Activated CD4-positive, alpha-beta T cell treated with anti-CD3 and anti-CD28 coated beads for 4 hours (primary cell): ENCODE data around the gene PLEKHA3.
"Not testable (repeated sequence)": the region's sequence is repeated elsewhere in the genome, so short reads cannot be mapped to it uniquely, and the experiment has no call there.

Experiments used
- DNase-seq, 2 donors: peaks; one replicate each; pipeline ENCODE4 v3.0.0-alpha.2; 2020

Gene PLEKHA3

DNA sequence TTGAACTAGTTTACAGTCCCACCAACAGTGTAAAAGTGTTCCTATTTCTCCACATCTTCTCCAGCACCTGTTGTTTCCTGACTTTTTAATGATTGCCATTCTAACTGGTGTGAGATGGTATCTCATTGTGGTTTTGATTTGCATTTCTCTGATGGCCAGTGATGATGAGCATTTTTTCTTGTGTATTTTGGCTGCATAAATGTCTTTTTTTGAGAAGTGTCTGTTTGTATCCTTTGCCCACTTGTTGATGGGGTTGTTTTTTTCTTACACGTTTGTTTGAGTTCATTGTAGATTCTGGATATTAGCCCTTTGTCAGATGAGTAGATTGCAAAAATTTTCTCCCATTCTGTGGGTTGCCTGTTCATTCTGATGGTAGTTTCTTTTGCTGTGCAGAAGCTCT, 45.2 kb downstream of the PLEKHA3 start:
- DNase-seq, result not testable (repeated sequence)

DNA sequence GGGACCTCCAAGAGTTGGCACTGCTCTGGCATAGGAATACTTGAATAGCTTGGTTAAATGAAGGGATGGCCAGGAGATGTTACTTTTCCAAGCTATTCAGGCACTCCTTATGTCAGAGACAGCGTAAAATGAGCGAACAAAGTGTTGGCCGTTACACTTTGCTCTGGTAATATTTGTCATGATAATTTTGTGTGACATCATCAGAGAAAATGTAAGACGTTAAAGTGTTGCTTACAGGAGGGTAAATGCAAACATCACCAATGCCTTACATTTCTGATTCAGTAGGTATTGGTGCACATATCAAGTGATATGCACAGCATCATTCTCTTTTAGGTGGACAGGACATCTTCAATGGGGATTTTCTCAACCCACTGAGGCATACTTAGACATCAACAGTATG, 46.0 kb downstream of the PLEKHA3 start:
- no peak for DNase-seq

DNA sequence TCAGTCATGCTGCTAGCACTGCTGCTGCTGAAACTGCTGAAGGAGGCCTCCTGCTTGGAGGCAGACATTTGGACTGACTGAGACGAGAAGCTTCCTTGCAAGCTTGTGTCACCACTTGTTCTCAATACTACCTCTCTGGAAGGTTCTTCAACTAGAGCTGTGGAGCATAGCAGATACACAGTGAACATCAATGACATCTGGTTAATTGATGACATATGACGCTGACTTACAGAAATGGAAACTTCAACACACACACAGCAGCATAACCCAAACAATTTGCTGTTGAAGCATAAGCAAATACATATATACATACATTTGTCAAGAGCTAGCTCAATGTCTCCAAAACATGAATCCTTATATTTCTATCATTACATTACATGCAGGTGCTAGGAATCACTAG, 47.3 kb downstream of the PLEKHA3 start:
- DNase-seq, result no peak

DNA sequence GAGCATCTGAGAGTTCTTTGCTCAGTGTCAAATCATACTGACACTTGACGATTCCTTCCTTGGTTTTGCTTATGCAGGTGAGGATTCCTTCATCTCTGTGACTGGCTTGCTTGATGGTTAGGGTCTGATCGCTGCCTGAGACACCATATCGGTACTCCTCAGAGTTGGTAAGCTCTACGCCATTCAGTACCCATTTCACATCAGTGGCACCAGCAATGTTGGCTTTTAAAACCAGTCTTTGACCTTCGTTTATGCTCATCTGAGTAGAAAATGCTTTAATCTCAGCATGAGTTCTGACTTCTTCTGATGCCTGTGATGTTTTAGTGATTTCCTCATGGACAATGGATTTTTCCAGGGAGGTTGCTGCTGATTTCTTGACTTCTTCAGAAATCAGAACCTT, 48.4 kb downstream of the PLEKHA3 start:
- DNase-seq, result no peak

DNA sequence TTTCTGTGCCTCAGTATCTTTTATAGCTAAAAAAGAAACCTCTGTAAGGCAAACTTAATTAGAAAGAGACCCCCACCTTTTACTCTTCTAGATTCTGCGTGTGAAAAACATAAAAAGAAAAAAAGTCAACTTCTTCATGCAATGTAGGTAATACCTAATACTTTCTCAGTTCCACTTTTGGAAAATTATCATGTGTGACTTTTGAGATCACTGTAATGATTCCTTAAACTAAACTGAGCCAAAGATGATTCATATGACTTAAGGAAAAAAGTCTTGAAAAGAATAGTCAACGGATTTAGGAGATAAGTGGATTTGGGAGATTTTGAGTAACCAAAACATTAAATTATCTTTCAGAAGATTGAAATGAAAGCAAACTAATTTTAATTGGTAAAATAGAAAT, 48.9 kb downstream of the PLEKHA3 start:
- DNase-seq, result no peak

DNA sequence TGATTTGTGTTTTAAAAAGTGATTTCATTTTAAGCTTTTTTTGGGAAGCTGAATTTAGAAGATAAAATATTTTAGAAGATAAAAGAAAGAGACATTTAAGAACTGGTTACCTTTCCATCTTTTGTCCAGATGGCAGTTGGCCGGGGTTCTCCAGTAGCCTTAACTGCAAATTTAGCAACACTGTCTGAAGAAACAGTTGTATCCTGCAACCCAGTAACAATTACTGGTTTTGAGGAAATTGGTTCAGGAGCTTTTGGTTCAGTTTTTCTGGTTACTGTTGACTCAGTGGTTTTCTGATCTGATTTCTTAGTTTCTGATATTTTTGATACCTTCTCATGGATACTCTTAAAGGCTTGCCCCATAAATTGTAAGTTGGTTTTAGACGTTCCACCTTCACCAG, 49.9 kb downstream of the PLEKHA3 start:
- no peak for DNase-seq

DNA sequence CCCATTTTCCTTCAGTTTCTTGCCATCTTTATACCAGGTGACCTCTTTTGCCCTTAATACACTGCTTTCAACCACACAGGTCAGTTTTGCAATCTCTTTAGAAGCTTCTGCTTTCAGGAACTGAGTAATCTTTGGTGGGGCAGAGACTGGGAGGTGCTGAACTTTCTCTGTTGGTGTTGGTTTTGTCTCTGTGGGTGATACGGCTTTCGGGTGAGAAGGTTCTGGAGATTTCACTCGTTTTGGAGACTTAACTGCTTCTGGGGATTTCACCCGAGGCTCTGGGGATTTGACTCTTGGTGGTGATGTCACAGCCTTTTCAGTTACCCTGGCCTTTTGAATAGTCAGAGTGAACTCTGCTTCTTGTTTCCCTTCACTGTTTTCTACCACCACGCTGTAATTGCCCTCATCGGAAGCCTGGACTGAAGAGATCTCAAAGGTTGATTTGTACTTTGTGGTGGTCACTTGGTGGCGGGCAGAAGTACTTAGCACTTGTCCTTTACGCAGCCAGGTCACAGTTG, 50.4 kb downstream of the PLEKHA3 start:
- no peak for DNase-seq

DNA sequence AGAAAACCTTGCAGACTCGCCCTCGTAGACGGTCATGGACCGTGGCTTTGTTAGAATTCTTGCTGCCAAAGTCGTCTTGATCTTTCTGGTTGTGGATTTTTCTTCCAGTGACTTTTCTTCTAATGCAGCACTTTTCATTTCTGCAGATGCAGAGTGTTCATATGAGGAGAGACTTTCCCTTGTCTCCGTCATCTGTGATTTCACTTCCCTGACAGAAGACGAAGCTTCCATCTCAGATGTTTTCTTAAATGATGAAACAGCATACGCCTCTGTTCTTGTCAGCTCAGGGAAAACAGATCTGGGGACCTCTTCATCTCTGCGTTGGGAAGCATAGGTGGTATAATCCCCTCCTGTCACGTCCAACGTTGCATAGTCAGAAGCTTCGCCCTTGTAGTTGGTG, 50.9 kb downstream of the PLEKHA3 start:
- no peak for DNase-seq

DNA sequence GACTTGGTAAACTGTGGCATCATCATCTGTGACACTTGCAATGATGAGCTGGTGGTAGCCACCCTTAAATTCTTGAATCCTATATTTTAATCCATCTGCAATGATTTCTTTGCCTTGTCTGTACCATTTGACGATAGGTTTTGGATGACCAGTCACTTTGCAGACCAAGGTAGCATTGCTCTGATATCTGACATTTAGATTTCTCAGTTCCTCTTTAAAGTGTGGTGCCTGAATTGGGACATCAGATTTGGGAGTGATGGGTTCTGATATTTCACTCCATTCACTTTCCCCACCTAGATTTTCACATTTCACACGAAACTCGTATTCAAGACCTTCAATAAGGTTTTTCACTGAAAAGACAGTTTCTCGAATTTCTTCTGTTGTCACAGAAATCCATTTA, 55.8 kb downstream of the PLEKHA3 start:
- DNase-seq, result no peak

DNA sequence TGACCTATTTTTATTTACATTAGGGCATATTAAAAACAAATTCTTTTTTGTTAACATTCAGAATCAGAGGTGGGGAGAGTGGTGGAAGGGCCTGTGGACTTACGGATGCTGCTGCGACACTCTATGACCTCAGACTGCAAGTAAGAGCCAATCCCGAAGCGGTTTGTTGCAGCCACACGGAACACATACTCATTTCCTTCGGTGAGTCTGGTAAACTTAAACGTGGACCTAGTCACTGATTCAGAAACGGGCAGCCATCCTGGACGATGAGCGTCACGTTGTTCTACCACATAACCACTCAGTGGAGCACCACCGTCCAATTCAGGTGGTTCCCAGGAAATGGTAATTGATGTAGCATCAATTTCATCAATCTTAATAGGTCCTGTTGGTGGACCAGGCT, 61.9 kb downstream of the PLEKHA3 start:
- no peak for DNase-seq

DNA sequence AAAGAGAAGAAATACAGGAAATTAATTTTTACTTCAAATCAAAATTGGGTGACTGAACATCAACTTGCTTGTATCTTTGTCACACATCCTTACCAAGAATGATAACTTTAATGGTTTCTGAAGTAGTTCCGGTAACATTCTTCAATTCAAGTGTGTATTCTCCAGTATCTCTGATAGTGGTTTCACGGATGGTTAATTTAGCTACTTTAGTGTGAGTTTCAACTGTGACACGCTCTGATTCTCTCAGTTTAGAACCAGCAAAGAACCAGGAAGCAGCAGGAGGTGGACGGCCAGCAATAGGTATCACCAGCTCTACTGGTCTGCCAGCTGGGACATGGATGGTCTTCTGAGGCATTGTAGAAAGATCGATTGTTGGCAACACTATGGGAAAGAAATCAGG, 62.3 kb downstream of the PLEKHA3 start:
- DNase-seq, result no peak

DNA sequence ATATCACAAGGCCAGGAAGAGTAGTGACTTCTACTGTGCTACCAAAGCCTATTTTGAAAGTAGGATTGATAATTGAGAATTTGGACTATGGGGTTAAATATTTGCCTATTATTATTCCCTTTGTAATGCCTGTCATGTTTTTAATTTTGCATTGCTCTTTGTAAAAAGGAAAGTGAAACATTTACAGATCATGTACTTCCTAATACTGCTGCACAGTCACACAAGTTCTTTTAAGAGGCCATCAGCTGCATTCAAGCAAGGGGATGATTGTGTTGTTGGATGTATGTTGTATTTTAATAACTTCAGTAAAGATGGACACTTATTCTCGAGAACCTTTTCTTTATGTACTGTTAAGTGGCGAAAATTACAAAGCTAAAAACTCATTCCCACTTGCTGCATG, 70.1 kb downstream of the PLEKHA3 start:
- DNase-seq, result no peak

DNA sequence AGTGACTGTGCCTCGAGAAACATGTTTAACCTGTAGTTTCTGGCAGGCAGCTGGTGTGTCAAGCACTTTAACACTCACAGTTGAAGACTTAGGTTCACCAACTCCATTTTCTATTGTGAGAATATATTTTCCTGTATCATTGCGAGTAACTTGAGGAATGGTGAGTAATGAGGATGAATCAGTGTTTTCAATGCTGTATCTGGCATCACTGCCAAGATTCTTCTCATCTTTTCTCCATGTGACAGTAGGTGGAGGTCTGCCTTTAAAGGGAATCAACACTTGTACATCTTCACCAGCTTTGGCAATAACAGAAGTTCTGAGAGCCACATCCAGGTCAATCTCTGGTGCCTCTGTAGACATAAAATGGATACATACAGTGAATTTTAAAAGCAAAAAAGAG, 72.8 kb downstream of the PLEKHA3 start:
- no peak for DNase-seq
